Spleen (tissue), 7 donors: ENCODE results near the gene LRRC58.

Source experiments
- CTCF ChIP-seq, 11 experiments: fragments of 200-600 bp in 7 of 11; fragments of 450-650 bp in 4 of 11; sonication (generic) in 4 of 11; IDR thresholded peaks in 8 of 11; conservative IDR thresholded peaks in 3 of 11; 1 replicate in 7 of 11; 2 replicates in 4 of 11; pipeline versions ENCODE4 v1.4.0 to v1.8.0; 2016 to 2021; ENCODE audit warnings: antibody characterized with exemption in 11 of 11, inconsistent platforms in 4 of 11, mild to moderate bottlenecking in 1 of 11
- POLR2A ChIP-seq, 3 donors: fragments of 450-650 bp; IDR thresholded peaks; one replicate each; pipeline ENCODE4 v1.5.1; 2017; ENCODE audit warnings: antibody characterized with exemption in 3 of 3, mild to moderate bottlenecking in 1 of 3
- POLR2AphosphoS5 ChIP-seq, 3 donors: sonication (generic); formaldehyde crosslinking; IDR thresholded peaks; one replicate each; pipeline ENCODE4 v1.5.1; 2017; ENCODE audit warnings: antibody characterized with exemption in 3 of 3
- donor health status: DM: no; HTN: no; CAD: no; lungs with moderate emphysema.
- donor health status: DM: no; HTN: no; CAD: no.
- donor health status: DM: no; HTN: no; CAD: no.

GRCh38 chr3:120306519-120307455 lies 42.4 kb downstream of the LRRC58 start:
- TF ChIP-seq CTCF (IDR thresholded peaks at IDR 0.05 in 8 of 11, conservative IDR thresholded peaks at IDR 0.05 in 3 of 11) (no peak), POLR2A (IDR thresholded peaks at IDR 0.05) (no peak), POLR2AphosphoS5 (IDR thresholded peaks at IDR 0.05) (no peak)
